GM23248 (cell line): Measurements from ENCODE around the gene GPRIN1. TPM values are rescaled to one million over a fixed set of nuclear protein-coding genes. Genes with fewer than 3 reads are reported as not detected.
A peak's percentile ranks its signal among the peaks of the same experiment; 100 is the strongest.

Experiments used
- DNase-seq: peaks from one replicate; pipeline ENCODE4 v3.0.0-alpha.2; 2015
- H2AFZ ChIP-seq: fragments of 200-600 bp; sonication (generic); 2 replicates; pipeline ENCODE4 v1.6.1; 2016; ENCODE audit warnings: antibody characterized with exemption
- H3F3A ChIP-seq: fragments of 200-600 bp; sonication (generic); 2 replicates; pipeline ENCODE4 v1.6.1; 2016; ENCODE audit warnings: mild to moderate bottlenecking, antibody characterized with exemption, mixed run types; ENCODE audit not compliant: insufficient read depth
- H3K27ac ChIP-seq: fragments of 200-600 bp; sonication (generic); 2 replicates; pipeline ENCODE4 v1.5.1; 2016; ENCODE audit warnings: mild to moderate bottlenecking
- H3K27me3 ChIP-seq: fragments of 200-600 bp; sonication (generic); replicated peaks from 2 replicates; pipeline ENCODE4 v1.6.1; 2016; ENCODE audit warnings: mild to moderate bottlenecking; ENCODE audit not compliant: insufficient read depth
- H3K36me3 ChIP-seq: fragments of 200-600 bp; sonication (generic); 2 replicates; pipeline ENCODE4 v1.6.1; 2016; ENCODE audit warnings: low read depth, mild to moderate bottlenecking
- H3K4me1 ChIP-seq: fragments of 200-600 bp; sonication (generic); 2 replicates; pipeline ENCODE4 v1.6.1; 2016; ENCODE audit warnings: mild to moderate bottlenecking; ENCODE audit not compliant: insufficient read depth
- H3K4me2 ChIP-seq: fragments of 200-600 bp; sonication (generic); one replicate; pipeline ENCODE4 v1.6.1; 2016; ENCODE audit warnings: mild to moderate bottlenecking; ENCODE audit not compliant: unreplicated experiment
- H3K4me3 ChIP-seq: fragments of 200-600 bp; sonication (generic); 2 replicates; pipeline ENCODE4 v1.5.1; 2016; ENCODE audit warnings: mild to moderate bottlenecking
- H3K79me2 ChIP-seq: fragments of 200-600 bp; sonication (generic); 2 replicates; pipeline ENCODE4 v1.6.1; 2016; ENCODE audit warnings: mild to moderate bottlenecking; ENCODE audit not compliant: insufficient read depth
- H3K9ac ChIP-seq: fragments of 200-600 bp; sonication (generic); 2 replicates; pipeline ENCODE4 v1.6.1; 2016; ENCODE audit warnings: mild to moderate bottlenecking
- H3K9me2 ChIP-seq: fragments of 200-600 bp; sonication (generic); 2 replicates; pipeline ENCODE4 v1.6.1; 2016; ENCODE audit warnings: mixed run types, mild to moderate bottlenecking, moderate library complexity; ENCODE audit not compliant: insufficient read depth
- H3K9me3 ChIP-seq: fragments of 200-600 bp; sonication (generic); one replicate; pipeline ENCODE4 v1.6.1; 2017; ENCODE audit warnings: low read depth
- H4K20me1 ChIP-seq: fragments of 200-600 bp; sonication (generic); 2 replicates; pipeline ENCODE4 v1.6.0; 2016; ENCODE audit not compliant: insufficient read depth
- EZH2 ChIP-seq: fragments of 200-600 bp; sonication (generic); IDR thresholded peaks from 2 replicates; pipeline ENCODE4 v1.6.1; 2018; ENCODE audit warnings: antibody characterized with exemption, mild to moderate bottlenecking; ENCODE audit not compliant: insufficient read depth, poor library complexity, severe bottlenecking
- EZH2phosphoT487 ChIP-seq: fragments of 200-600 bp; sonication (generic); IDR thresholded peaks from 2 replicates; pipeline ENCODE4 v1.6.1; 2018; ENCODE audit warnings: antibody characterized with exemption, moderate library complexity, mild to moderate bottlenecking, low read depth; ENCODE audit not compliant: insufficient read depth
- WGBS, 2 experiments: methylation state at CpG; one replicate each; pipeline ENCODE4 v1.1.6; 2015 to 2017; ENCODE audit warnings: low lambda C conversion rate in 2 of 2, low coverage in 1 of 2; ENCODE audit errors: missing lambda C conversion rate in 2 of 2; 5-methylcytosine and 5-hydroxymethylcytosine counted together
- in situ Hi-C: fragments of 300-500 bp; cut with MboI; formaldehyde crosslinking; loops from 2 replicates; pipeline ENCODE4 v1.15.0; 2020
- polyA plus RNA-seq: library from polyadenylated mRNA; unstranded; fragments of >200 nt; fragmentation: Nextera tagmentation; extraction: Ambion mirVana; gene quantifications from 2 replicates; pipeline ENCODE4 v1.2.1, GENCODE V29; 2016
- total RNA-seq: library from RNA; depleted of rRNA; stranded (reverse); fragments of >200 nt; shearing (Covaris generic); gene quantifications from 2 replicates; pipeline ENCODE4 v1.2.3, GENCODE V29; 2014

The GPRIN1 gene
- total and polyA plus RNA-seq, 2 experiments from 2014 or later, result 1.2 to 4.8 TPM

- Histone ChIP-seq H3K4me3 (no peak overlapping the region), H3K9me2 (no peaks in the 10 kb centered on the region), H3K4me2 (no peak overlapping the region), H3K9me3 (no peaks in the 10 kb centered on the region), H3K27ac (no peak overlapping the region), H3F3A (peaks cover 16% of the 10 kb centered on the region), H4K20me1 (no peaks in the 10 kb centered on the region), H3K9ac (no peak overlapping the region), H3K36me3 (no peaks in the 10 kb centered on the region), H2AFZ (no peak overlapping the region), H3K79me2 (peaks cover 36% of the 10 kb centered on the region), H3K4me1 (peaks cover 21% of the 10 kb centered on the region), H3K27me3 (no peaks in the 10 kb centered on the region)
- DNase-seq, result no peak
- in situ Hi-C loops, result no loop called here
- WGBS, 2 experiments, result 84 to 86% methylated on average over 16 to 17 of the region's 17 CpGs
- no peak for TF ChIP-seq EZH2
Measured at GRCh38 chr5:176651472-176651980, 41.6 kb upstream of the GPRIN1 start.

- DNase-seq, result no peak
- Histone ChIP-seq H3K27me3 (no peaks in the 10 kb centered on the region), H2AFZ (no peak overlapping the region), H3K9ac (no peak overlapping the region), H3K9me2 (no peaks in the 10 kb centered on the region), H3K36me3 (no peaks in the 10 kb centered on the region), H3K4me3 (no peak overlapping the region), H3K4me1 (peaks cover 21% of the 10 kb centered on the region), H4K20me1 (no peaks in the 10 kb centered on the region), H3K27ac (no peak overlapping the region), H3K9me3 (no peaks in the 10 kb centered on the region), H3K4me2 (no peak overlapping the region), H3K79me2 (peaks cover 36% of the 10 kb centered on the region), H3F3A (peaks cover 16% of the 10 kb centered on the region)
- in situ Hi-C loops, result no loop called here
- WGBS, 2 experiments, result 81 to 82% methylated on average over 6 to 8 of the region's 8 CpGs
- TF ChIP-seq EZH2, result no peak
- no peak for TF ChIP-seq EZH2phosphoT487
Measured at GRCh38 chr5:176650354-176650884, 40.5 kb upstream of the GPRIN1 start.

- Histone ChIP-seq H3K79me2 (peaks cover 36% of the 10 kb centered on the region), H3K4me2 (peak overlapping the region; percentile 89), H3K9ac (peak overlapping the region; percentile 90), H3K36me3 (no peaks in the 10 kb centered on the region), H3F3A (peaks cover 15% of the 10 kb centered on the region), H3K9me2 (no peaks in the 10 kb centered on the region), H3K9me3 (no peaks in the 10 kb centered on the region), H3K4me3 (peak overlapping the region; percentile 86), H3K27me3 (no peaks in the 10 kb centered on the region), H3K4me1 (peaks cover 18% of the 10 kb centered on the region), H3K27ac (no peak overlapping the region), H4K20me1 (no peaks in the 10 kb centered on the region), H2AFZ (peak overlapping the region; percentile 86)
- in situ Hi-C loops, result no loop called here
- TF ChIP-seq EZH2phosphoT487 (no peak), EZH2 (no peak)
- 58 to 62% methylated on average over 14 to 15 of the region's 15 CpGs for WGBS, 2 experiments
- peak; percentile 45 for DNase-seq
Measured at GRCh38 chr5:176648474-176649194, 38.7 kb upstream of the GPRIN1 start.

GRCh38 chr5:176647843-176648473 is 38.0 kb upstream of the GPRIN1 start:
- no peaks in the 10 kb centered on the region for H3K36me3 ChIP-seq
- no peak for TF ChIP-seq EZH2
- no peak for TF ChIP-seq EZH2phosphoT487
- peak overlapping the region; percentile 35; the same call in 1 of the 2 replicates for H3K27ac ChIP-seq
- H3F3A ChIP-seq, result peaks cover 9% of the 10 kb centered on the region
- in situ Hi-C loops, result no loop called here
- no peaks in the 10 kb centered on the region for H4K20me1 ChIP-seq
- H3K79me2 ChIP-seq, result peaks cover 36% of the 10 kb centered on the region
- H3K4me1 ChIP-seq, result peaks cover 11% of the 10 kb centered on the region; the same call in 1 of the 2 replicates
- peak overlapping the region; percentile 89 for H3K4me2 ChIP-seq
- peak overlapping the region; percentile 86 for H2AFZ ChIP-seq
- peak overlapping the region; percentile 90 for H3K9ac ChIP-seq
- H3K9me2 ChIP-seq, result no peaks in the 10 kb centered on the region
- H3K9me3 ChIP-seq, result no peaks in the 10 kb centered on the region
- 2% methylated on average over 20 of the region's 20 CpGs for WGBS, 2 experiments
- H3K4me3 ChIP-seq, result peak overlapping the region; percentile 86
- peak; percentile 47 for DNase-seq
- no peaks in the 10 kb centered on the region for H3K27me3 ChIP-seq
